HuH-7.5 (cell line): ENCODE data around the gene TMEM45A.
A peak's percentile ranks its signal among the peaks of the same experiment; 100 is the strongest.
"Not testable (repeated sequence)": the region's sequence is repeated elsewhere in the genome, so short reads cannot be mapped to it uniquely, and the experiment has no call there.

Experiments
- DNase-seq: peaks from one replicate; pipeline ENCODE4 v3.0.0; 2011; ENCODE audit warnings: low spot score

TMEM45A gene

GRCh38 chr3:100577382-100578008, 85.1 kb downstream of the TMEM45A start:
- DNase-seq = no peak

DNA sequence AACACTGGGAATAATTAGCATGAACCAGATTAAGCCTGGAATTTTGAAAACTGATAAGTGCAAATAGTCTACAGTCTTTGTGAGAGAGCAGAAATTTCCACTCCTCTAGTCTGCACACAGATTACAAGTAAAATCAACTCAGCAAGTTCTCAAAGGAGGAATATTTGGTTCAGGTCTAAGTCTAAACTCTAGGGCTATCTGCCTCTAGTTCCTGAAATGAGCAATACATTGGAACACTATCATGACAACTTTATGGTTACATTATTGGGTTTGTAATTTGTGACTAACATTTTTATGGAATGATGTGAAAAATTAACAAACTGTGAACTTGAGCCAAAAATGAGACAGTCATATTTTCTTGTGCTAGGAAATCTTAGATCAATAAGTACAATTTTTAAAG, 86.2 kb downstream of the TMEM45A start:
- DNase-seq = no peak

DNA sequence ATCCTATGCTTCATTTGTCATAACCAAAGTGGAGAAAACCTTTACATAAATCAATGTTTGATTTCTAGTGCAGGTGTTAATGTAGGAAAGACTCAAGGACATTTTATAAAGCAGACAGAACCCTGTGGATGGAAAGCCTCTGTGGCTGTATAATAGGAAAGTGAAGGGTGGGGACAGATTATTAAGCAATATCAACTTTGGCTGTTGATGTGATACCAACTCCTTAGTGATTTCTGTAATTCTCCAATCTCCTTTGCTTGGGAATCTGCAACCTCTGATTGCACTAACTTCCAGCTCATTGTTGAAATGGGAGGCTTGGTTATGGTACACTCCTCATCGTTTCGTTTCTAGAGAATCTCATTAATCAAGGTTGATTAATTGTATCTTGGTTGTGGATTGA, 87.7 kb downstream of the TMEM45A start:
- no peak for DNase-seq

DNA sequence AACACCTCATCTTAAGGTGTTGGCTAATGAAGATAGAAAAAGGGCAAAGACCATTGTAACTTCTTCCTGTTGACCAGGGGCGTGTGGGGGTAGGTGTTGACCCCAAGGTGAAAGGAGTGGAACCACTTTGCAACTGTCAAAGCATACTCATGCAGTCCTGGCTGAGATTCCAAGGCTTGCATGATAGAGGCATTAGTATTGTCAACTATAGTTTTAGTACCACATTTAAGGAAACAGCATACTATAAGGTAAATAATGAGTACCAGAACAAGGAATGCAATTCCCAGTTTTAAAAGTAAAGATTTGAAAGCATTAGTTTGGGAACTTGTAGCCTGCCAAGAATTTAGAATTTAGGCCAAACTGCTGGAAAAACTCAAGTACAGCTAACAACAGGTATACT, 89.2 kb downstream of the TMEM45A start:
- DNase-seq = no peak

- DNase-seq = not testable (repeated sequence)
These were observed 89.7 kb downstream of the TMEM45A start for GRCh38 chr3:100582157-100582556.

DNA sequence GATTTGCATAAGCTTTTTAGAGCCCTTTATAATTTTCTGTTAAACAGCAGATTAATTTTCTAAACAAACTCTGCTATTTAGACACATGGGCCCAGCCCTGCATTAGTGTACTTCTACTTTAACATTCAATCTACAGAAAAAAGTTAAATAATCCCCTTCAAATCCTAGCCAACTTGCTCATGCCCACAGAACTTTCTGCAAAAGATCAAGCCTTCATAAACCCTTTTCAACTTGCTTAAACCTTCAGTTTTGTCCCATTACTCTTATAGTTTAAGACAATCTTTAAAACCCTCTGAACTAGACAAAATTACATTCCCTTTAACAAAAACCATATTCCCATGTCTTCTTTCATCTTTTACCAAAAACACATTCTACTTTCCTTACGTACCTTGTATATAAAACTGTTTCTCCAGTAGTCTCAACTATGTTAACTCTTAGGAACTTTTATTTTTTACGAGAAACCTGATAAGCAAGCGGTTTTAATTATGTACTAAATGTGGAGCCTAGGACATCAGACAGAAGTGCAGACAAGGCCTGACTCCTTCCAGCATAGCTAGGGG, 91.8 kb downstream of the TMEM45A start:
- DNase-seq = no peak

GRCh38 chr3:100586832-100587231, 94.4 kb downstream of the TMEM45A start:
- no peak for DNase-seq

DNA sequence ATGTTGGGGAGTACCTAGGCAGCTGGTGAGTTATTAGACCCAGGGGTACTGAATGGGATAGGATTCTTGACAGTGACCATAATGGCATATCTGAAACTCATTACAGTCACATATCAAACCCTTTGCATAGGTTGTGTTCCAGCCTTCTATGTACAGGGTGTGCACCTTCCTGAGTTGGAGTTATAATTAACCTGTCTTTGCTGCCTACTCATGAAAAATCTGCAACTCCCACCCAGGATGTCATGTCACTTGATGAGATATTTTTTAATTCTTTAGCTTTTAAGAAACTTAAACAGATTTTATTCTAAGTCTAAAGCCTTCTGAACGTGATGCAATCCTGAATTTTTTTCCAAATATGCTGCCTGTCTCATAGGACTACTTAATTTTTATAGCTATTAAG, 95.8 kb downstream of the TMEM45A start:
- DNase-seq = no peak

- DNase-seq = peak; percentile 38
These were observed 97.9 kb downstream of the TMEM45A start for GRCh38 chr3:100590114-100590839.

- DNase-seq = no peak
These were observed 98.4 kb downstream of the TMEM45A start for GRCh38 chr3:100590840-100591147.

DNA sequence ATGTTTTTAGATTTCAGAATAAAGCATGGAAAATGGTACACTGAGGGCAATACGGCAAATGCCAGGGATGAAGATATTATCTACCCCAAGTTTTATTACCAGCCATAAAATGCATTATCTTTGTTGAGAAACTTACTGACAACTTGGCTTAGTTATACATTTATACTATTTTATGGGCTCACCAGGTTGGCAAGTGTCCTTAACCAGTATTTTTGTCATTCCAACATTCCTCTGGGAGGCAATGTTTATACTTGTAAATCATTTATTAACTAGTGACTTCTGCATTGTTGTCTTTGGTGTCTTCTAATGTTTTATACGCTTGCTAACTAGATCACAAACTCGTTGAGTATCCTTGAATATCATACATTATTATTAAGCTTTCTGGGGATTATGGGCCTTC, 99.0 kb downstream of the TMEM45A start:
- DNase-seq = no peak

DNA sequence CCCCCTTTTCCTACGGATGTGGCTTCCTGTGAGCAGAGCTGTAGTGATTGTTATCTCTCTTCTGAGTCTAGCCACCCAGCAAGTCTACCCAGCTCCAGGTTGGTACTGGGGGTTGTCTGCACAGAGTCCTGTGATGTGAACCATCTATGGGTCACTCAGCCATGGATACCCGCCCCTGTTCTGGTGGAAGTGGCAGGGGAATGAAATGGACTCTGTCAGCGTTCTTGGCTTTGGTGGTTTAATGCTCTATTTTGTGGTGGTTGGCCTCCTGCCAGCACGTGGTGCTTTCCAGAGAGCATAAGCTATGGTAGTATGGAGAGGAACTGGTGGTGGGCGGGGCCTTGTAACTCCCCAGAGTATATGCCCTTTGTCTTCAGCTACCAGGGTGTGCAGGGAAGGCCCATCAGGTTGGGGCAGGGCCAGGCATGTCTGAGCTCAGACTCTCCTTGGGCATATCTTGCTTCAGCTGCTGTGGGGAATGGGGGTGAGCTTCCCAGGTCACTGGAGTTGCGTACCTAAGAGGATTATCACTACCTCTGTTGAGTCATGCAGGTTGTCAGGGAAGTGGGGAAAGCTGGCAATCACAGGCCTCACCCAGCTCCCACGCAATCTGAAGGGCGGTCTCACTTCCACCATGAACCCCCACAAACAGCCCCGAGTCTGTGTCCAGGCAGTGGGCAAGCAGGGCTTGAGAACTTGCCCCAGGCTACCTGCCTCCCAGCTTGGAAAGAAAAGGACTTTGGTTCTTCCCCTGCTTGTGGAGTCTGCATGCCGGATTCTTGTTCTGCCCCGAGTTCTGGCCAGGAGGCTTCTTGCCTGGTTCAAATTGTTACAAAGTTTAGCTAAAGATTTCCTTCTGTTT, 108.0 kb downstream of the TMEM45A start:
- DNase-seq = no peak

- DNase-seq = no peak
These were observed 110.4 kb downstream of the TMEM45A start for GRCh38 chr3:100602506-100603444.

DNA sequence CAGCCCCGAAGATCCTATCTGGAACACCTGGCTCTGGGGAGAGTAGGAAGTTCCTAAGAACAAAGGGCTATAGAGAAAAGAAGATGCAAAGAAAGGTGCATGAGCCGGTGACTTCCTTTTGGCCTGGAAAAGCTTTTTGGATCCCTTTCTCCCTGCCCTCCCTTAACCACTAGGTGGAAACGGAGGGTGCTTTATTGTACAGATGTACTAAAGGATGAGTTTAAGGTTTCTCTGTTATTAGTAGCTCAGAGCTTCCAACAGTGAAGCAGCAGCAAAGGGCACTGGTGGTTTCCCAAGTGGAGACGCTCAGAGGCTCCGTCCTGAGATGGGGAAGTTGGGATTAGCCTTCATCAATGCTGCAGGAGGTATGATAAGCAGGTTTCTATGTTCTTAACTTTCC, 111.0 kb downstream of the TMEM45A start:
- DNase-seq = no peak

DNA sequence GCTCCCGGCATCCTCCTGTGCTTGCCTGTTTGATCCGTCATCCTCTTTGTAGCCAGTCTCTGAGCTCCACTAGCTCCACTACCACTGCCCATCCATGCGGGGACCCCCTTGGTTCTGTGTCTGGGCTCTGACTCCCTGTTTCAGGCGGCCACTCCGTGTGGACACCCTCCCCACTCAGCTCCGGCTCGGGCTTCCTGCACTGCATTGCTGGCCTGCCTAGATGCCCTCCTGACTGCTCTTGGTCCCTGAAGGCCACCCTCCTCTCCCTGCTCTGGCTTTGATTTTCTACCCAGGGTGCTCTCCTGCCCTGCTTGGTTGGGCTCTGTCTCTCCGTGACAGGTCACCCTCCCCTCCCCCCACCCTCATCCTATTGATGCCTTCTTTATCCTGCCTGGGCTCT, 112.9 kb downstream of the TMEM45A start:
- no peak for DNase-seq

GRCh38 chr3:100606894-100607512, 114.6 kb downstream of the TMEM45A start:
- no peak for DNase-seq

DNA sequence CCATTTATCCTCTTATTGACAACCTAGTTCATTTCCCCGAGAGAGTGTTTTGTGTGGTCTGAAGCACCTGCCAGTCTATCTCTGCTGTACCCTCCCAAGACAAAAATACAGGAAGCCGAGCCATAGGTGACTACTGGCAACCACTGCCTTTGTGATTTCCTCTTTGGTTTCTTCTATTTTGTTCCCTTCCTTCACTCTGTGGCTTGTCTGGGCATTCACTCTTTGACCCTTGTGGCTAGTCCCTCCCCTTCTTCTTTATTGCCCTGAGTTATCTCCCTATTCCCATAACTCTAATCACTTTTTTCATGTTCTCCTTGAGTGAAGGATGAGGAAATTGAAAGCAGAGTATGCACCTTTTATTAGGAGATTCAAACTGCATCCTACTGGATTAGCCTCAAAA, 116.9 kb downstream of the TMEM45A start, which contains the start of gene ADGRG7:
Gene ADGRG7 (plus strand): TSS at position 297 of the 400 bp plus-strand sequence. CDS start 256 bp downstream, outside the sequence.
- DNase-seq = no peak

GRCh38 chr3:100609963-100610362, 117.5 kb downstream of the TMEM45A start:
- DNase-seq = no peak

DNA sequence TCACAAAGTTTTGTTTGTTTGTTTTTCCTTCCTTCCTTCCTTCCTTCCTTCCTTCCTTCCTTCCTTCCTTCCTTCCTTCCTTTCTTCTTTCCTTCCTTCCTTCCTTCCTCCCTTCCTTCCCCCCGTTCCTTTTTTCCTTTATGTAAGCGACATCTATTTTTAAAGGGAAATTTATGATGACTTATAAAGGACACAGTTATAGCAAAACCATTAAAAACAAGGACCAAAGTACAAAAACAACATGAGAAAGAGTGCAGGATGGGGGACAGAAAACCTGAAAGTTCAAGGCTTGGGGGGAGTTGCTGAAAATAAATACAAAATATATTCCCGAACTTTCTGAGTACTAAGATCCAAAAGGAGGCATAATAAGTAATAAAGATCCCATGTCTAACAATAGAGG, 118.8 kb downstream of the TMEM45A start:
- DNase-seq = no peak

GRCh38 chr3:100613721-100614390, 121.4 kb downstream of the TMEM45A start:
- DNase-seq = peak; percentile 36

DNA sequence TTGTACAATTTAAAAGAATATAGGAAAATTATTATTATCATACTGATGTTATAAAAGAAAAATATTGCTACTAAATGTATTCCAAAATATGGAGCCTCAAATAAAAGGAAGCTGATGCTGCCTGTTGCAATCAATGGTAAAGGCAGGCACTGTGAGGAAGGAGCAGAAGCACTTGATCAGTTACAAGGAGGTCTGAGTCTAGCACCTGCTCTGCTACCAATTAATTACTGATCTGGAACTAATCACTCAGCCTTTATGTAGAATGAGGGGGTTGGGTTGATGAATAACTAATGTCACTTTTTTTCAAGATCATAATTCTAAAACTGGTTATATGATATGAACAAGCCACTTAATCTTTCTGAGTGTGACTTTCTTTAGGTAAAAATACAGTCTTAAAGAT, 122.5 kb downstream of the TMEM45A start:
- no peak for DNase-seq
